Astrocyte of the spinal cord (primary cell): ENCODE measurements around the gene ABCA2.

Experiments
- DNase-seq: peaks from one replicate; pipeline ENCODE4 v3.0.0; 2011; ENCODE audit warnings: low read depth, low spot score
- H3K4me3 ChIP-seq: 2 replicates; pipeline ENCODE4 v1.5.1; 2011; ENCODE audit warnings: low read depth, mild to moderate bottlenecking, low read length, moderate library complexity
- in situ Hi-C: cut with HindIII; loops from 2 replicates; pipeline ENCODE4 v1.10.0; 2017; ENCODE audit warnings: low sequenced_read_pairs
- TF ChIP-seq, protein P1 (sequence below): IDR thresholded peaks from 2 replicates; pipeline ENCODE4 v1.5.1; 2012; ENCODE audit warnings: low read depth, mild to moderate bottlenecking, low read length, inconsistent platforms

The ABCA2 gene

GRCh38 chr9:137017791-137018497, 10.1 kb downstream of the ABCA2 start:
- TF ChIP-seq, protein P1, sequence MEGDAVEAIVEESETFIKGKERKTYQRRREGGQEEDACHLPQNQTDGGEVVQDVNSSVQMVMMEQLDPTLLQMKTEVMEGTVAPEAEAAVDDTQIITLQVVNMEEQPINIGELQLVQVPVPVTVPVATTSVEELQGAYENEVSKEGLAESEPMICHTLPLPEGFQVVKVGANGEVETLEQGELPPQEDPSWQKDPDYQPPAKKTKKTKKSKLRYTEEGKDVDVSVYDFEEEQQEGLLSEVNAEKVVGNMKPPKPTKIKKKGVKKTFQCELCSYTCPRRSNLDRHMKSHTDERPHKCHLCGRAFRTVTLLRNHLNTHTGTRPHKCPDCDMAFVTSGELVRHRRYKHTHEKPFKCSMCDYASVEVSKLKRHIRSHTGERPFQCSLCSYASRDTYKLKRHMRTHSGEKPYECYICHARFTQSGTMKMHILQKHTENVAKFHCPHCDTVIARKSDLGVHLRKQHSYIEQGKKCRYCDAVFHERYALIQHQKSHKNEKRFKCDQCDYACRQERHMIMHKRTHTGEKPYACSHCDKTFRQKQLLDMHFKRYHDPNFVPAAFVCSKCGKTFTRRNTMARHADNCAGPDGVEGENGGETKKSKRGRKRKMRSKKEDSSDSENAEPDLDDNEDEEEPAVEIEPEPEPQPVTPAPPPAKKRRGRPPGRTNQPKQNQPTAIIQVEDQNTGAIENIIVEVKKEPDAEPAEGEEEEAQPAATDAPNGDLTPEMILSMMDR: no peak
- no peak overlapping the region for H3K4me3 ChIP-seq
- in situ Hi-C loops: no loop called here
- DNase-seq: no peak

DNA sequence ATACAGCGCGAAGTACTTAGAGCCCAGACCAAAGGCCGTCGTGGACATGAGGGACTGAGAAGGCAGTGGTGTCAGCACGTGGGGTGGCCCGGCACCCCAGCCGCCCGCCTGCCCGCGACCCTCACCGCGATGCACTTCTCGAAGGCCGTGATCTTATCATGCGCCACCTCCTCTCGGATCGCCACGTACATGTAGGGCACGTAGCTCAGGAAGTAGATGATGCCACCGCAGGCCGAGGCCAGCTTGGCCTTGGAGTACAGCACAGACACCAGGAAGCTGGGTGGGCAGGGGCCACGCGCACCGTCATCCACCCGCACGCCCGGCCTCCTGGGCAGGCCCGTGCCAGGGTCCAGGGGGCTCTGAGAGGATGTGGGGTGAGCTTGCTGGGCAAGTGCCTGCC, 11.0 kb downstream of the ABCA2 start:
- DNase-seq: no peak

DNA sequence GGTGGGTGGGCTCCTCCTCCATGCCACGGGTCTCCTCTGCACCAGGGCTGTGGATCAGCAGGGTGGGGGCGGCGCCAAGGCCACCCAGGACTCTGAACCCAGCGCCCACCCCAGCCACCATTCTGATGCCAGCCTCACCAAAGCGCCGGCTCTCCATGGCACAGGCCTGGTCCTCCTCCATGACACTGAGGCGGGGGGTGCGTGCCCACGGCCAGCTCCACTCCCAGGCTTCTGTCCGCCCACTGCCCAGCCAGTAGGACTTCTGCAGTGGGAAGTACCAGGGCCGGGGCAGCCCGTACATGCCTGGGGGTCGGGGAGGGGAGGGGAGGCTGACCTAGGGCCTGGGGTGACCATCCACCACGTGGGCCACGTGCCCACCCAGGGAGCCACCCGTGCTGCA, 11.6 kb downstream of the ABCA2 start:
- in situ Hi-C loops: no loop called here
- TF ChIP-seq, protein P1: no peak
- no peak overlapping the region for H3K4me3 ChIP-seq
- no peak for DNase-seq

More for the DNA sequence above, 11.0 kb downstream of the ABCA2 start:
- H3K4me3 ChIP-seq: no peak overlapping the region
- in situ Hi-C loops: no loop called here
- TF ChIP-seq, protein P1: no peak

- TF ChIP-seq, protein P1: no peak
- no peak overlapping the region for H3K4me3 ChIP-seq
- no peak for DNase-seq
- in situ Hi-C loops: no loop called here
Observed at GRCh38 chr9:137015976-137016375, 12.1 kb downstream of the ABCA2 start.

GRCh38 chr9:137015540-137015930, 12.5 kb downstream of the ABCA2 start:
- in situ Hi-C loops: no loop called here
- TF ChIP-seq, protein P1: no peak
- no peak for DNase-seq
- no peak overlapping the region for H3K4me3 ChIP-seq

DNA sequence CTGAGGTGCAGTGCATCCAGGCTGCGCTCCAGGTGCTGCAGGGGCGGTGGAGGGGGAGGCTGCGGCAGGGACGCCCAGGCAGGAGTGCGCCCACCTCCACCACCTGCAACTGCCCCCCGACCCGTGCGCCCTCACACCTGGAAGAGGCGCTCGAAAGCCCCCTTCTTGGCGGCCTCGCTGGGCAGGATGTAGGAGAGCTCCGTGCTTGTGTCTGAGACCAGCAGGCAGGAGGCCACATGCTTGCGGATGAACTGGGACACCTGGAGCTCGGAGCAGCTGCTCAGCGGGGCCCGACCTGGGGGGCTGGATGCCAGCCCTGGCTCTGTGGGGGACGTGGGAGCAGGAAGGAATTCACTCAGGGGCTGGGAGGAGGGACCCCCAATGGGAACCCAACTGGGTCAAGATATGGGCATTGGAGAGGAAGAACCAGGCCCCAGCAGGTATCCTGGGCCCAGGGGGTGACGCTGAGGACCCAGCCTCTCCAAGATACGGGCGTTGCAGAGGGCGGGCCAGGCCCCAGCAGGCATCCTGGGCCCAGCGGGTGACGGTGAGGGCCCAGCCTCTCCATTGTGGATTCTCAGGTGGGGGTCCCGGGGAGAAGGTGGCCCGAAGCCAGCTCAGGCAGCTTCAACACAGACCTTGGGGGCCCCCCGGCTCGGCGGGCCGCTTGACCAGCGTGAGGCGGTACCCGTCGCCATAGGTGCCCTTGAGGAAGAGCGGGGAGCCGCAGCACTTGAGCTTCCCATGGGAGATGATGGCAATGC, 13.1 kb downstream of the ABCA2 start:
- TF ChIP-seq, protein P1: no peak
- no peak overlapping the region for H3K4me3 ChIP-seq
- no peak for DNase-seq
- in situ Hi-C loops: no loop called here
